Panc1 (cell line): ENCODE measurements around the gene KLF17.

Experiments
- CTCF ChIP-seq: fragments of 450-650 bp; IDR thresholded peaks from 2 replicates; pipeline ENCODE4 v1.5.1; 2017; ENCODE audit warnings: mild to moderate bottlenecking
- POLR2AphosphoS5 ChIP-seq: IDR thresholded peaks from 2 replicates; pipeline ENCODE4 v1.6.1; 2012; ENCODE audit warnings: mild to moderate bottlenecking, low read depth, low read length, moderate library complexity
- TCF7L2 ChIP-seq: IDR thresholded peaks from 2 replicates; pipeline ENCODE4 v1.6.1; 2011; ENCODE audit warnings: mild to moderate bottlenecking, low read depth, low read length, inconsistent platforms

DNA sequence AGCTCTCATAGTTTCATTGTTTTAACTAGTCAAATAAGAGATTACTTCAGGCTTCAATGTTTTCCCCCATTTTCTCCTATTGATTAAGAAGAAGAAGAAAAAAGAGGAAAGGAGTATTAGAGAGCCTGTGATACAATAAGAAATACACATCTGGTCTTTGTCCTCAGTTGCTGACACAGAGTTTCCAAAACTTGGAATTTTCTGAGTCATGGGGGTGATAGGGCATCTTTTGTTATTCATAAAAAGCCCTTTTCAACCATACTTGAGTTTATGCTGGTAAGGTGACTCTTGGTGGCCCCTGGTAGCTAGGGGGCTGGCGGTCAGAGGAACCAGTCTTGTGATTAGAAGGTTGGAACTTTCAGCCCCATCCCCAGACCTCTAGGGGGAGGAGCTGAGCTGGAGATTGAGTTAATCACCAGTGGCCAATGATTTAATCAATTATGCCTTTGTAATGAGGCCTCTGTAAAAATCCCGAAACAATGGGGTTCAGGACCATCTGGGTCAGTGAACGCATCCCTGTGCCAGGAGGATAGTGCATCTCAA is 51.7 kb downstream of the KLF17 start:
- TF ChIP-seq CTCF (0 out of 2 replicates have a peak, but pooled peaks have one; percentile 18), POLR2AphosphoS5 (no peak), TCF7L2 (no peak)
